ENCODE measurements around the gene CNTNAP2. TPM values are rescaled to one million over a fixed set of nuclear protein-coding genes. Genes with fewer than 3 reads are reported as not detected.

Gene CNTNAP2
- total RNA-seq, 4 donors from 2014 or later = 0.91 to 16.0 TPM; not detected in 2

DNA sequence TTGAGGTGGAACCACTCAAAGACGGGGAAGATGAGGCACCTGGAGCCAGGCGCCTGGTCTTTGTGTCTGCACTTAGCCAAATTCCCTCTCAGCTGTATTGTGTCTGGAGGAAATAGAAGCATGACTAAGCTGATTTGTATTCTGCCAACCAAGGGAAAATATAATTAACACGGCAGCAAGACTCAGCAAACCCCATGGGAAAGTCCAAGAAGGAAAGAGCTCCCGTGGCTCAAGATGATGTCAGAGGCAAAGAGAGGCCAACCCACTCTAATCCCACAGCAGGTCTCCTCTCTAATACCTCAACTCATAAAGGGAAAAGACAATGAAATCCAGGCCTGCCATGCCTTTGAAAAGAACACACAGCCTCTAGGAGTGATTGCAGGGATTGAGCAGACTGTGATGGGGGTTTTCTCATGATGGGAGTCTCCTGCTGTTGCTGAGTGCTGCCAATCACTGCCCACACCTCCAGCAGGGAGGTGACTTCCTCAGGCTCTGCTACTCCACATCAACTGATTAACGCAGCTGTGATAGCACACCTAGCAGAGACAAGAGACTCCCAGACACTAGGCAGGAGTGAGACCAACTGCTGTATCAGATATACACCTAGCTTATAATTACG, 2218.5 kb downstream of the CNTNAP2 start:
- H3K27me3 ChIP-seq = peaks cover 0 to 33% of the 10 kb centered on the region in 2 donors

GRCh38 chr7:148335790-148336189, 2219.2 kb downstream of the CNTNAP2 start:
- intact Hi-C loops (cut with DNase I; ENCODE audit: low total_unique reads) = no loop called here
- TF ChIP-seq, protein P1, sequence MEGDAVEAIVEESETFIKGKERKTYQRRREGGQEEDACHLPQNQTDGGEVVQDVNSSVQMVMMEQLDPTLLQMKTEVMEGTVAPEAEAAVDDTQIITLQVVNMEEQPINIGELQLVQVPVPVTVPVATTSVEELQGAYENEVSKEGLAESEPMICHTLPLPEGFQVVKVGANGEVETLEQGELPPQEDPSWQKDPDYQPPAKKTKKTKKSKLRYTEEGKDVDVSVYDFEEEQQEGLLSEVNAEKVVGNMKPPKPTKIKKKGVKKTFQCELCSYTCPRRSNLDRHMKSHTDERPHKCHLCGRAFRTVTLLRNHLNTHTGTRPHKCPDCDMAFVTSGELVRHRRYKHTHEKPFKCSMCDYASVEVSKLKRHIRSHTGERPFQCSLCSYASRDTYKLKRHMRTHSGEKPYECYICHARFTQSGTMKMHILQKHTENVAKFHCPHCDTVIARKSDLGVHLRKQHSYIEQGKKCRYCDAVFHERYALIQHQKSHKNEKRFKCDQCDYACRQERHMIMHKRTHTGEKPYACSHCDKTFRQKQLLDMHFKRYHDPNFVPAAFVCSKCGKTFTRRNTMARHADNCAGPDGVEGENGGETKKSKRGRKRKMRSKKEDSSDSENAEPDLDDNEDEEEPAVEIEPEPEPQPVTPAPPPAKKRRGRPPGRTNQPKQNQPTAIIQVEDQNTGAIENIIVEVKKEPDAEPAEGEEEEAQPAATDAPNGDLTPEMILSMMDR (IDR thresholded peaks at IDR 0.05) = no peak
- TF ChIP-seq POLR2A (IDR thresholded peaks at IDR 0.05) = no peak

More for the DNA sequence above, 2218.5 kb downstream of the CNTNAP2 start:
- TF ChIP-seq POLR2A (IDR thresholded peaks at IDR 0.05) = no peak
- TF ChIP-seq, protein P1 (IDR thresholded peaks at IDR 0.05) = no peak
- Histone ChIP-seq H3K4me3 (no peak overlapping the region), H3K4me1 (no peaks in the 10 kb centered on the region), H3K36me3 (no peaks in the 10 kb centered on the region), H3K9me3 (no peaks in the 10 kb centered on the region), H3K27ac (no peak overlapping the region)
- no peak for DNase-seq
- intact Hi-C loops (cut with DNase I; ENCODE audit: low total_unique reads) = no loop called here

DNA sequence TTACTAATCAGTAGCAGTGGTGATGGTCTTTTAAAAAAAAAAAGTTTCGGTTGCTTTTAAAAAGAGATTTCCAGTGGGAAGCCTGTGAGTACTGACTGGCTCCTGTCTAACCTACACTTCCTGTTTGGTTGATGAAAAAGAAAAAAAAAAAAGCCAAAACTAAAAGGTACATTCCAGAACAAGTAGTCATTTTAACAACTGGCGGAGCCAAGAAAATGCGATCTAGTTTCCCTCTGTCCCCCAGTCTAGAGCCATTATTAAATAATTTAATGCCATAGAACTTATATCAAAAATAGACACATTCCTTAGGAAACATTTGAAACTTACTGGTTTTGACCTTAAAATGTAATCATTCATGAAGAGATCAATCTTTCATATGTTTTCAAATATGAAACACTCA, 2219.8 kb downstream of the CNTNAP2 start:
- H3K4me3 ChIP-seq = no peak overlapping the region
- no peaks in the 10 kb centered on the region for H3K4me1 ChIP-seq
- intact Hi-C loops (cut with DNase I; ENCODE audit: low total_unique reads) = no loop called here
- TF ChIP-seq, protein P1 (IDR thresholded peaks at IDR 0.05) = no peak
- TF ChIP-seq POLR2A (IDR thresholded peaks at IDR 0.05) = no peak
- H3K36me3 ChIP-seq = no peaks in the 10 kb centered on the region
- H3K9me3 ChIP-seq = no peaks in the 10 kb centered on the region
- no peak for DNase-seq
- H3K27ac ChIP-seq = no peak overlapping the region
- peaks cover 0 to 33% of the 10 kb centered on the region in 2 donors for H3K27me3 ChIP-seq

More at GRCh38 chr7:148335790-148336189, 2219.2 kb downstream of the CNTNAP2 start:
- Histone ChIP-seq H3K4me3 (no peak overlapping the region), H3K36me3 (no peaks in the 10 kb centered on the region), H3K27me3 (peaks cover 0 to 33% of the 10 kb centered on the region in 2 donors), H3K9me3 (no peaks in the 10 kb centered on the region), H3K27ac (no peak overlapping the region), H3K4me1 (no peaks in the 10 kb centered on the region)
- no peak for DNase-seq

DNA sequence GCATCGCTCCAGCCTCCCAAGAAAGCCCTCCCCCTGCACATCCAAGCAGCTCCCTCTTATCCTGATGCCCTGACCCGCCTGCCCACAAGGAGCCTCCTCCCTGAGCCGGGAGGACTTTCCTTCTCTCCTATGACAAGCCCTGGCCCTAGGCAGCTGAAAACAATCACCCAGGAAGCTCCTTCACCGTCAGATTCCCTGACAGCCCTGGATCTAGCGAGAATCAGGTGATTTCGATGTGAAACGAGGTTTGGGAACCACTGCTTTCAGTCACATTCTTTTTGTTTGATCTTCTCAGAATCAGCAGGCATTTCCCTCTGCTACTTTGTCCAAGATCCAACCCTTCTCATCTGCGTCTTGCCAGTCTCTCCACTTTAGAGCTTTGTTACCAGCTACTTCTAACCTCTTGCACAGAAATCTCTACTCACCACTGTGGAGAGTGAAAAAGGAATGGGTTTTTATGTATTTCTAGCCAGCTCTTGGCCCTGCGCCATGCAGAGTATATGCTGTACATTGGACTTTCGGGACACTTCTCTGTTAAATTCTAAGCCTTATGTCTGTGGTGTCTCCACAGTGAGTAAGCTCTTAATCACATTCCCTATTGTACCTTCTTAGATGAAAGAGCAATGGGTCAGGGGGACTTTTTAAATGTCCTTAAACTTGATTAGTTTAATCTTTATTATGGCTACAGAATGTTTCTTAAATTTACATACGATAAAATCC, 2220.8 kb downstream of the CNTNAP2 start:
- Histone ChIP-seq H3K4me3 (no peak overlapping the region), H3K9me3 (no peaks in the 10 kb centered on the region), H3K36me3 (no peaks in the 10 kb centered on the region), H3K4me1 (no peaks in the 10 kb centered on the region), H3K27me3 (peaks cover 0 to 33% of the 10 kb centered on the region in 2 donors), H3K27ac (no peak overlapping the region)
- TF ChIP-seq, protein P1 (IDR thresholded peaks at IDR 0.05) = no peak
- no peak for TF ChIP-seq POLR2A (IDR thresholded peaks at IDR 0.05)
- DNase-seq = no peak
- intact Hi-C loops (cut with DNase I; ENCODE audit: low total_unique reads) = no loop called here

Measured in uterus (tissue), 4 donors.